ENCODE results near the gene CLEC2D.

- TF ChIP-seq TAF1 (conservative IDR thresholded peaks at IDR 0.05) (no peak), JUND (IDR thresholded peaks at IDR 0.05) (no peak), RAD21 (IDR thresholded peaks at IDR 0.05) (no peak), SP1 (IDR thresholded peaks at IDR 0.05) (no peak), RXRA (IDR thresholded peaks at IDR 0.05) (no peak), YY1 (IDR thresholded peaks at IDR 0.05) (no peak), ATF3 (IDR thresholded peaks at IDR 0.05) (no peak), MAX (IDR thresholded peaks at IDR 0.05) (no peak)
- TF ChIP-seq, protein P1, sequence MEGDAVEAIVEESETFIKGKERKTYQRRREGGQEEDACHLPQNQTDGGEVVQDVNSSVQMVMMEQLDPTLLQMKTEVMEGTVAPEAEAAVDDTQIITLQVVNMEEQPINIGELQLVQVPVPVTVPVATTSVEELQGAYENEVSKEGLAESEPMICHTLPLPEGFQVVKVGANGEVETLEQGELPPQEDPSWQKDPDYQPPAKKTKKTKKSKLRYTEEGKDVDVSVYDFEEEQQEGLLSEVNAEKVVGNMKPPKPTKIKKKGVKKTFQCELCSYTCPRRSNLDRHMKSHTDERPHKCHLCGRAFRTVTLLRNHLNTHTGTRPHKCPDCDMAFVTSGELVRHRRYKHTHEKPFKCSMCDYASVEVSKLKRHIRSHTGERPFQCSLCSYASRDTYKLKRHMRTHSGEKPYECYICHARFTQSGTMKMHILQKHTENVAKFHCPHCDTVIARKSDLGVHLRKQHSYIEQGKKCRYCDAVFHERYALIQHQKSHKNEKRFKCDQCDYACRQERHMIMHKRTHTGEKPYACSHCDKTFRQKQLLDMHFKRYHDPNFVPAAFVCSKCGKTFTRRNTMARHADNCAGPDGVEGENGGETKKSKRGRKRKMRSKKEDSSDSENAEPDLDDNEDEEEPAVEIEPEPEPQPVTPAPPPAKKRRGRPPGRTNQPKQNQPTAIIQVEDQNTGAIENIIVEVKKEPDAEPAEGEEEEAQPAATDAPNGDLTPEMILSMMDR (IDR thresholded peaks at IDR 0.05; ENCODE audit: low read depth, low read length, missing input control): no peak
- TF ChIP-seq, protein P2, sequence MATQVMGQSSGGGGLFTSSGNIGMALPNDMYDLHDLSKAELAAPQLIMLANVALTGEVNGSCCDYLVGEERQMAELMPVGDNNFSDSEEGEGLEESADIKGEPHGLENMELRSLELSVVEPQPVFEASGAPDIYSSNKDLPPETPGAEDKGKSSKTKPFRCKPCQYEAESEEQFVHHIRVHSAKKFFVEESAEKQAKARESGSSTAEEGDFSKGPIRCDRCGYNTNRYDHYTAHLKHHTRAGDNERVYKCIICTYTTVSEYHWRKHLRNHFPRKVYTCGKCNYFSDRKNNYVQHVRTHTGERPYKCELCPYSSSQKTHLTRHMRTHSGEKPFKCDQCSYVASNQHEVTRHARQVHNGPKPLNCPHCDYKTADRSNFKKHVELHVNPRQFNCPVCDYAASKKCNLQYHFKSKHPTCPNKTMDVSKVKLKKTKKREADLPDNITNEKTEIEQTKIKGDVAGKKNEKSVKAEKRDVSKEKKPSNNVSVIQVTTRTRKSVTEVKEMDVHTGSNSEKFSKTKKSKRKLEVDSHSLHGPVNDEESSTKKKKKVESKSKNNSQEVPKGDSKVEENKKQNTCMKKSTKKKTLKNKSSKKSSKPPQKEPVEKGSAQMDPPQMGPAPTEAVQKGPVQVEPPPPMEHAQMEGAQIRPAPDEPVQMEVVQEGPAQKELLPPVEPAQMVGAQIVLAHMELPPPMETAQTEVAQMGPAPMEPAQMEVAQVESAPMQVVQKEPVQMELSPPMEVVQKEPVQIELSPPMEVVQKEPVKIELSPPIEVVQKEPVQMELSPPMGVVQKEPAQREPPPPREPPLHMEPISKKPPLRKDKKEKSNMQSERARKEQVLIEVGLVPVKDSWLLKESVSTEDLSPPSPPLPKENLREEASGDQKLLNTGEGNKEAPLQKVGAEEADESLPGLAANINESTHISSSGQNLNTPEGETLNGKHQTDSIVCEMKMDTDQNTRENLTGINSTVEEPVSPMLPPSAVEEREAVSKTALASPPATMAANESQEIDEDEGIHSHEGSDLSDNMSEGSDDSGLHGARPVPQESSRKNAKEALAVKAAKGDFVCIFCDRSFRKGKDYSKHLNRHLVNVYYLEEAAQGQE (IDR thresholded peaks at IDR 0.05): no peak
Observed at GRCh38 chr12:9731797-9732196, 62.3 kb downstream of the CLEC2D start.

Data from liver (tissue), 3 donors.